Muscle of leg (tissue), 11 donors: ENCODE measurements around the gene TLE3. TPM values are rescaled to one million over a fixed set of nuclear protein-coding genes. Genes with fewer than 3 reads are reported as not detected.
A peak's percentile ranks its signal among the peaks of the same experiment; 100 is the strongest.

Source experiments
- DNase-seq: peaks from one replicate; pipeline ENCODE4 v3.0.0; 2013
- H3K27ac ChIP-seq: one replicate; pipeline ENCODE4 v1.5.1; 2013; ENCODE audit warnings: mild to moderate bottlenecking, low read length, control low read depth
- H3K27me3 ChIP-seq: one replicate; pipeline ENCODE4 v1.6.1; 2013; ENCODE audit warnings: low read length; ENCODE audit not compliant: control insufficient read depth, insufficient read depth
- H3K36me3 ChIP-seq: one replicate; pipeline ENCODE4 v1.6.1; 2013; ENCODE audit warnings: low read length; ENCODE audit not compliant: control insufficient read depth, insufficient read depth
- H3K4me1 ChIP-seq: one replicate; pipeline ENCODE4 v1.6.1; 2013; ENCODE audit warnings: low read length; ENCODE audit not compliant: control insufficient read depth, insufficient read depth
- H3K4me3 ChIP-seq: one replicate; pipeline ENCODE4 v1.5.1; 2013; ENCODE audit warnings: low read length, control low read depth
- H3K9me3 ChIP-seq: replicated peaks from 2 replicates; pipeline ENCODE4 v1.6.1; 2013; ENCODE audit warnings: low read depth, low read length; ENCODE audit not compliant: control insufficient read depth
- WGBS: methylation state at CpG from one replicate; pipeline ENCODE4 v1.1.5; 2013; ENCODE audit warnings: missing lambda C conversion rate; ENCODE audit not compliant: insufficient coverage; 5-methylcytosine and 5-hydroxymethylcytosine counted together
- polyA plus RNA-seq, 8 donors: library from polyadenylated mRNA; unstranded; fragments of 120-200 nt; gene quantifications; one replicate each; pipeline versions ENCODE4 v1.2.1 to v1.2.3, GENCODE V29; 2013; ENCODE audit warnings: inconsistent platforms in 1 of 8, low replicate concordance in 1 of 8; ENCODE audit not compliant: insufficient read length in 8 of 8, insufficient read depth in 1 of 8
- total RNA-seq: library from RNA; stranded (reverse); fragments of 120-200 nt; gene quantifications from one replicate; pipeline ENCODE4 v1.2.4, GENCODE V29; 2013

TLE3 gene
- total and polyA plus RNA-seq, 9 donors, result 18.6 to 35.6 (median 28.9) TPM

DNA sequence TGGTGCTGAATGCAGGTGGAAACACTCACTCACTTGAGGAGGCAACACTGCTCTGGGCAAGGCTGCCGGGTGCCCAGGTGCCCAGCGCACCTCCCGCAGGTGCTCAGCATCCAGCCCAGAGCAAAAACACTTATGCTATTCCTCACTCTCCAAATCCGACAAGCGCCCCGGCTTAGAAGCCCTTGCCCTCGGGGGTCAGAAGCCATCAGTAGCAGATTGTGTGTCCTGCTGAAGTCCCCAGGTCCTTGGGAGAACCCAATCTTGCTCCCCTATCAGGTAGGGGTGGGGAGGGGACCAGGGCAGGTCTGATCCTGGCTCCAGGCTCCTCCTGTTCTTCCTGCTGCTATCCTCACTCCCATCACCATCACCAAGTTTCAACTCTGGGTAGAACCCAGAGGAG, 46.7 kb downstream of the TLE3 start:
- Histone ChIP-seq H3K9me3 (no peaks in the 10 kb centered on the region), H3K27me3 (no peaks in the 10 kb centered on the region), H3K4me3 (no peak overlapping the region), H3K27ac (no peak overlapping the region), H3K4me1 (peaks cover 31% of the 10 kb centered on the region), H3K36me3 (peaks cover 78% of the 10 kb centered on the region)
- 97% methylated on average over 3 of the region's 7 CpGs for WGBS
- DNase-seq, result no peak

DNA sequence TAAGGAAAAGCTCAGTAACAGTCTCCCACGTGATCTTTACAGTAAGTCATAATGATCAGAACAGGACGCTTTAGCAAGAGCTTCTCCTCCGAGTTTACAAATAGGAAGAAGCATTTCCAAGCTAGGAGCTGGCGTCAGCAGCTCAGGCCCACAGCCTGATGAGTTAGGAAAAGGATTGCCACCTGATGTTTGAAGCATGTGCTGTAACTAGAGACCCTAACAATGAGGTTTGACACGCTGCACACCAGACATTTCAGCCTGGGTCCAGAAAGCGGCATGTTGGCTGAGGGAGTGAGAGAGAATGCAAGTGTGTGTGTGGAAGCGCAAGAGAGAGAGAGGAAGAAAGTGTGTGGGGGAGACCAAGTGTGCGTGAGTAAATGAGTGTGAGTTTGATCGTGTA, 47.3 kb downstream of the TLE3 start:
- Histone ChIP-seq H3K27me3 (no peaks in the 10 kb centered on the region), H3K36me3 (peaks cover 73% of the 10 kb centered on the region), H3K4me1 (peaks cover 31% of the 10 kb centered on the region), H3K4me3 (no peak overlapping the region), H3K9me3 (no peaks in the 10 kb centered on the region), H3K27ac (no peak overlapping the region)
- 60% methylated on average over 7 of the region's 9 CpGs for WGBS
- DNase-seq, result peak; percentile 43

DNA sequence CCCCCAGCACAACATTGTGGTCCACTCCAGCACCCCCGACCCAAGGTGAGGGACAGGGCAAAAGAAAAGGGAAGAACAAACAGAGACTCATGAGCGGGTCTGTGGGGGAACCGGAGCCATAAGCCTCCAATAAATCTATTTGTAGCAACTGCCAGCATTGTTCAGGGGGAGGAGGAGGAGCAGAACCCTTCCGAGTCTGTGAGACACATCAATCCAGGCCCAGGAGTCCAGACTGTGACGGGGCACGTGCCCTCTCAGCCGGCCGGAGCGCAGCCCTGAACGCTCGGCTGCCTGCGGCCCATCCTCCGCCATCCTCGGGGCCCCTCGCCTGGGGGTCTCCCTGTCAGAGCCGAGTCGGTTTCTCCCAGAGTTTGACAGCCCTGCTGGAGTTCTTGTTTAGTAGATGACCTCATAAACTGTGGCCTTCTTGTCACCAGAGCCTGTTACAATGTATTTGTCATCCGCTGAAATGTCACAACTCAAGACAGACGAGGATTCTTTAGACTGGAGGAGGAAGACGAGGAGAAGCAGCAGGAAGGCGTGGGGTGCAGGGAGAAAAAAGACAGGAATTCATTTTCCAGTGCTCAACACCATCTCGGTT, 47.9 kb downstream of the TLE3 start:
- no peak overlapping the region for H3K4me3 ChIP-seq
- DNase-seq, result no peak
- H3K27ac ChIP-seq, result no peak overlapping the region
- H3K27me3 ChIP-seq, result no peaks in the 10 kb centered on the region
- H3K9me3 ChIP-seq, result no peaks in the 10 kb centered on the region
- WGBS, result 52% methylated on average over 16 of the region's 22 CpGs
- peaks cover 67% of the 10 kb centered on the region for H3K36me3 ChIP-seq
- peaks cover 31% of the 10 kb centered on the region for H3K4me1 ChIP-seq

DNA sequence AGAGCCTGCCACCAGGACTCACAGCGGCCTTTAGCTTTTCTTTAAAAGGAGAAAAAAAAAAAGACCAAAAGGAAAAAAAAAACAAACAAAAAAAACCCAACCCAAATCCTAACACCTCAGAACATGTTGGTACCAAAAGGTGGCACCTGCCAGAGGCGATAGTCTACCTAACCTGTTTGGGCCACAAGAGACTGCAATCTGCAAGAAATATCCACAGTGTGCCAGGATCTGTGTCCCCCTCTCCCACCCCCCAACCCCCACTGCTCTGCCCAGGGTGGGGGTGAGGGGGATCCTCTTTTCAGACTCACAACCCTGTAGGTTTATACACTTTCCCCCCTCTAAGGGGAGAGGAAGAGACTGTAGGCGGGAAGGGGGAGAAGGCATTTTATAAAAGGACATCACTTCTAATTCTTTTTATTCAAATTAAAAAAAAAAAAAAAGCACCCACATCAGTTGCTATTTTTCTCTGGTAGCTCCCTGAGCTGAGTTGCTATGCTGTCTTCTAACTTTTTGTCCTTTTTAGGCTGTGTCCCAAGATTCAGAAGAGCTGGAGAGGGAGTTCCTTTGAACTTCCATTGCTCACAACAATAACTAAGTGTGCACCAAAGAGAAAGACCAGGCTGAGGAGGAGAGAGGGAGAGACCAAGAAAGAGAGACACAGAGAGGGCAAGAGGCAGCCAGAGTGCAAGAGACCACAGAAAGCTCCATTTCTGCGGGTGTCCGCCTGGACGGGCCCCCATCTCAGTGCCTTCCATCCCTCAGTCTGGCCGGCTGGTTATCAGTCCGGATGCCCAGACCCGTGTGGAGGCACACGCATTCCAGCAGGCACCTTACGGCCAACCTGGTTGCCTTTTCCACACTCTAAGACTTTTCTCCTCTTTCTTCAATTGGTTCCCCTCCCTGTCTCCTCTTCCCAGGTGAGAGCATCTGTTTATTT, 48.9 kb downstream of the TLE3 start:
- WGBS, result 83% methylated on average over 9 of the region's 11 CpGs
- H3K27me3 ChIP-seq, result no peaks in the 10 kb centered on the region
- no peaks in the 10 kb centered on the region for H3K9me3 ChIP-seq
- H3K36me3 ChIP-seq, result peaks cover 58% of the 10 kb centered on the region
- H3K27ac ChIP-seq, result no peak overlapping the region
- no peak for DNase-seq
- H3K4me1 ChIP-seq, result peaks cover 31% of the 10 kb centered on the region
- no peak overlapping the region for H3K4me3 ChIP-seq

DNA sequence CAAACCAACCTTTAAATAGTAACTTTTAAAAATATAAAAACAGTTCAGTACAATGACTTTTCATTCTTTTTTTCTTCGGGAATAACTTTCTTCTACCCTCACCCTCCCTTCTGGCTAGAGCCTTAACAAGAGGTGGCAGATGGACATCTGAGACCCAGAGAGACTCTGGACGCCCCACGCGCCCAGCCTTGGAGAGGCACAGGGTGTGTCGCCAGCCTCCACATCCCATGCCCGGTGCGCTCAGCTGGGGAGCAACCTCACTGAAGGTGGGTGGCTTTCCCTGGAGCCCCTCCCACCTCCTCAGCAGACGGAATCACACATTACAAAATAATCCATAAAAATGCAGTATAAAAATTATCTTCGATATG, 49.5 kb downstream of the TLE3 start:
- peaks cover 52% of the 10 kb centered on the region for H3K36me3 ChIP-seq
- no peaks in the 10 kb centered on the region for H3K9me3 ChIP-seq
- H3K4me3 ChIP-seq, result no peak overlapping the region
- no peak overlapping the region for H3K27ac ChIP-seq
- H3K4me1 ChIP-seq, result peaks cover 28% of the 10 kb centered on the region
- H3K27me3 ChIP-seq, result no peaks in the 10 kb centered on the region
- DNase-seq, result no peak
- 88% methylated on average over 5 of the region's 9 CpGs for WGBS

DNA sequence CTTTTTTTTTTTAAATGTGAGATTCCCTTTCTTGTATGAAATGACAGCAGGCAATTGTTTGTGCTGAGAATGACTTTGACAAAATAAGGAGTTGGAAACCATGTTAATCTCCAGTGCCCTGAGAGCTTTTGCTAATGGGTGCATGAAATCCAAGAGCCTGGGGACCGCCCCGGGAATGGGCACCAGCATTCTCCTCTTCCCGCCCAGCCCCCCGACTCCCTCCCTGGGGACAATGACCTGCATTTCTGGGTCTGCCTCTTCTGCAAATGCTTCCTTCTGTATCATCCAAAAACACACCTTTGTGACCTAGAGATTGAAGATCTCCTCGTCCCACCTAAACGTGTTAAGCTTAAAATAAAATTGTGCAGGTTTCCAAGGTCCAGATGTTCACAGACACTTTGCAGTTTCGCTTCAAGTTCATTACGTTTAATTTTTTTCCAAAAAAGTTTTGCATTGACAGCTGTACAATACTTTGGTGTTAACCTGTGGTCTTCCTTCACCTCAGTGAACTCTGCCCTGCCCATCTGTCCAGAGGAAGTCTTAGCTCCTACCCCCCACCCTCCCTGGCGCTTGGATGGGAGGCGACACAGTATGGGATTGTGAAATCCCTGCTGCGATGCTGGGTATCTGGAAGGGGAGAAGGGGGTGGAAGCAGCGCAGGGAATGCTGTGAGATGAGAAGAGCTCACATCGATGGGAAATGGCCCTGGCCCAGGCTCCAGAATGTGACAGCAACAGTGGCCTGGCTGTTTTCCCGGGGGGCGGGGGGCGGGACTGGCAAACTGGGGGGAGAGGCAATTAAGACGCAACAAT, 50.1 kb downstream of the TLE3 start:
- Histone ChIP-seq H3K4me3 (no peak overlapping the region), H3K36me3 (peaks cover 47% of the 10 kb centered on the region), H3K9me3 (no peaks in the 10 kb centered on the region), H3K4me1 (peaks cover 27% of the 10 kb centered on the region), H3K27ac (no peak overlapping the region), H3K27me3 (no peaks in the 10 kb centered on the region)
- 56% methylated on average over 10 of the region's 17 CpGs for WGBS
- DNase-seq, result peak; percentile 38

DNA sequence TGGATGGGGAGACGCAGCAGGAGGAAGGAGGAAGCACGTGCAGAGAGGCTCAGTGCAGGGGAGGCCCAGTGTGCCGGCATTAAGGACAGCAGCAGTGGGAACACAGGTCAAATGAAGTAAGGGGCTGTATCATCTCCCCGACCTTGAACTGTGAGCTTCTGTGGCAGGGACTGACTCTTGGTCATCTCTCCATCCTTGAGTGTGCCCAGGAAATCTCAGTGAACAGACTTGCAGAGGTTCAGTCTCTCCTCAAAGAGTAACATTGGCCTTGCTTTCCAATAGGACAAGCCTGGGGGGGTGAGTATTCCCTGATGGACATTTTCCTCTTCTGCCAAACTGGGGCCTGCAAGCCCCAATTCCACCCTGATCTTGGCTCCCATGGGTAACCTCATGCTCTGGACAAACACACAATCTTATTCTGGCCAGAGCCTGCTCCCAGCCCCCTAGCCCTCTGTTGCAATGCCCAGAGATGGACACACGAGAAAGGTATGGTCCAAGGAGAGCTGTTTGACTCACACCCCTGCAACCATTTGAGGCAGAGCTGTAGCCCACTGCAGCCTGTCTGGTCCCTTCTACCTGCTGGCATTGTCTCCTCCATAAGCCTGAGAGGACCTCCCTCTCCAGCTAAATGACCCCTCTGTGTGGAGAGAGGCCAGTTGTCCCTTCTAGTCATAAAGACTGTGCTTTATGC, 50.9 kb downstream of the TLE3 start:
- DNase-seq, result no peak
- Histone ChIP-seq H3K9me3 (no peaks in the 10 kb centered on the region), H3K27ac (no peak overlapping the region), H3K4me1 (peaks cover 27% of the 10 kb centered on the region), H3K4me3 (no peak overlapping the region), H3K27me3 (no peaks in the 10 kb centered on the region), H3K36me3 (peaks cover 41% of the 10 kb centered on the region)
- WGBS, result 33% methylated on average over 5 of the region's 5 CpGs

DNA sequence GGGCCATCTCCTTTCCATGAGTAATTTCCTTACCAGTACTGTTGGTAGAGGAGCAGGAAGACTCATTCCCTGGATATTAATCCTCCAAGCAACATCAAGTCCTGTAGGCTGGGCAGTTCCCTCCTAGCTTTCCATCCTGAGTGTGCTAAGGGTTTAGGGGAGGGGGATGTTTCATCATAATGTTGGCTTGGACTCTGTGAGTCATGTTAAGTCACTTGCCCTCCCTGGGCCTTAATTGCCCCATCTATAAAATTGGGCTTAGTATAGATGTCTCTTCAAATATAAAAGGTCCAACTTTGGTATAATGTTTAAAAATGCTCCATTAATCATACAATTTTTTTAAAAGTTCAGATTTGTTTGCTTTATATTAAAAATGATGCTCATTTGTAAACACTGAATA, 52.7 kb downstream of the TLE3 start:
- no peak for DNase-seq
- peaks cover 15% of the 10 kb centered on the region for H3K4me1 ChIP-seq
- H3K27me3 ChIP-seq, result no peaks in the 10 kb centered on the region
- H3K9me3 ChIP-seq, result no peaks in the 10 kb centered on the region
- no peak overlapping the region for H3K4me3 ChIP-seq
- H3K27ac ChIP-seq, result no peak overlapping the region
- peaks cover 23% of the 10 kb centered on the region for H3K36me3 ChIP-seq

DNA sequence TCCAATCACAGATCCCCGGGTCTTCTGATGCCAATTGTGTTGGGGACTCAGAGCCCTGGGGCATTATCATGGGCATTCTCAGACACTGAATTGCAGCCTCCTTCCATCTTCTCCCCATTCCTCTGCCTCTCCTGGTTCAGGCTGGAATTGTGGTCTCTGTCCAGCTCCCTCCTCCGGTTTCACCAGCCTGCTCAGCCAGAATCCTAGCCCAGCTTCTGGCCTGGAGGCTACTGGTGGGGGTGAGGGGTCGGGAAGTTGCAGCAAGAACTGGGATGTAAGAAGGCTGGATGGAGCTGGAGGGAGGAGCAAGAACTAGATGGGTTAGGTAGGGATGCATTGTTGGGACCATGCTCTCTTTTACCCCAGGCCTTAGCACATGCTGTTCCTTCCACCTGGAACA, 53.5 kb downstream of the TLE3 start:
- Histone ChIP-seq H3K4me3 (no peak overlapping the region), H3K27ac (no peak overlapping the region), H3K4me1 (peaks cover 12% of the 10 kb centered on the region), H3K36me3 (peaks cover 14% of the 10 kb centered on the region), H3K9me3 (no peaks in the 10 kb centered on the region), H3K27me3 (peaks cover under 1% of the 10 kb centered on the region)
- WGBS, result 100% methylated on average over 1 of the region's 3 CpGs
- DNase-seq, result no peak
